GM12873 (cell line): ENCODE measurements around the gene FAM181A.

ENCODE experiments used
- TF ChIP-seq, protein P1 (sequence below): IDR thresholded peaks from 2 replicates; pipeline ENCODE4 v1.5.1; 2012; ENCODE audit warnings: low read depth, mild to moderate bottlenecking, moderate library complexity, low read length, control low read depth; ENCODE audit not compliant: insufficient read depth; ENCODE audit errors: missing control alignments

FAM181A gene

GRCh38 chr14:93957751-93958566 lies 30.8 kb downstream of the FAM181A start:
- TF ChIP-seq, protein P1, sequence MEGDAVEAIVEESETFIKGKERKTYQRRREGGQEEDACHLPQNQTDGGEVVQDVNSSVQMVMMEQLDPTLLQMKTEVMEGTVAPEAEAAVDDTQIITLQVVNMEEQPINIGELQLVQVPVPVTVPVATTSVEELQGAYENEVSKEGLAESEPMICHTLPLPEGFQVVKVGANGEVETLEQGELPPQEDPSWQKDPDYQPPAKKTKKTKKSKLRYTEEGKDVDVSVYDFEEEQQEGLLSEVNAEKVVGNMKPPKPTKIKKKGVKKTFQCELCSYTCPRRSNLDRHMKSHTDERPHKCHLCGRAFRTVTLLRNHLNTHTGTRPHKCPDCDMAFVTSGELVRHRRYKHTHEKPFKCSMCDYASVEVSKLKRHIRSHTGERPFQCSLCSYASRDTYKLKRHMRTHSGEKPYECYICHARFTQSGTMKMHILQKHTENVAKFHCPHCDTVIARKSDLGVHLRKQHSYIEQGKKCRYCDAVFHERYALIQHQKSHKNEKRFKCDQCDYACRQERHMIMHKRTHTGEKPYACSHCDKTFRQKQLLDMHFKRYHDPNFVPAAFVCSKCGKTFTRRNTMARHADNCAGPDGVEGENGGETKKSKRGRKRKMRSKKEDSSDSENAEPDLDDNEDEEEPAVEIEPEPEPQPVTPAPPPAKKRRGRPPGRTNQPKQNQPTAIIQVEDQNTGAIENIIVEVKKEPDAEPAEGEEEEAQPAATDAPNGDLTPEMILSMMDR: no peak

DNA sequence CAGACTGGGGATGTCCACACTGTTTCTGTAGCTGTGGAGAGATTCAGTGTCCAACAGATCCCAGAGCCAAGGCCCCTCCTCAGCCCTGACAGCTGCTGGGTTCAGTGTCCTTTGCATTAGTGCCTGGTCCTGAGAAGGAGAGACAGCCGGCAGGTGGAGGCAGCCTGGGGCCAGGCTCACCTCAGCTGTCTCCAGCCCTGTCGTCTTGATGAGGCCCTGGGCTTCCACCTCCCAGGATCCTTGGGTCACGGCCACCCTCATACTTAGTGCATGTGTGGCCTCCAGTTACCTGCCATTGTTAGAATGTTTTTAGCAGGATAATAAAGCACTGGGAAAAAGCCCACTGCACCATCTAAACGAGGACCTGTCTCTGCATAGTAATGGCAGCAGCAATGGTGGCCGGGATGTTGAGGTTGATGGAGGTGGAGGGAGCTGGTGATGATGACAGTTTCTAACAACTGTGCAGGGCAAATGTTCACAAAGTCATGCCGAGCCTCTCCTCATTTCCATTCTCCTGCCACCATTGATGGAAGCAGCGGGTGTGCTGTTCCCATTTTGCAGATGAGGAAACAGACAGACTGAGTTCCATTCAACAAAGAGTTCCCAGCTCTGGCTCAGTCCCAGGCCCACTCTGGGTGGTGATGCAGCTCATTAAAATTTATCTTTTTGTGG lies 31.6 kb downstream of the FAM181A start:
- TF ChIP-seq, protein P1: no peak

DNA sequence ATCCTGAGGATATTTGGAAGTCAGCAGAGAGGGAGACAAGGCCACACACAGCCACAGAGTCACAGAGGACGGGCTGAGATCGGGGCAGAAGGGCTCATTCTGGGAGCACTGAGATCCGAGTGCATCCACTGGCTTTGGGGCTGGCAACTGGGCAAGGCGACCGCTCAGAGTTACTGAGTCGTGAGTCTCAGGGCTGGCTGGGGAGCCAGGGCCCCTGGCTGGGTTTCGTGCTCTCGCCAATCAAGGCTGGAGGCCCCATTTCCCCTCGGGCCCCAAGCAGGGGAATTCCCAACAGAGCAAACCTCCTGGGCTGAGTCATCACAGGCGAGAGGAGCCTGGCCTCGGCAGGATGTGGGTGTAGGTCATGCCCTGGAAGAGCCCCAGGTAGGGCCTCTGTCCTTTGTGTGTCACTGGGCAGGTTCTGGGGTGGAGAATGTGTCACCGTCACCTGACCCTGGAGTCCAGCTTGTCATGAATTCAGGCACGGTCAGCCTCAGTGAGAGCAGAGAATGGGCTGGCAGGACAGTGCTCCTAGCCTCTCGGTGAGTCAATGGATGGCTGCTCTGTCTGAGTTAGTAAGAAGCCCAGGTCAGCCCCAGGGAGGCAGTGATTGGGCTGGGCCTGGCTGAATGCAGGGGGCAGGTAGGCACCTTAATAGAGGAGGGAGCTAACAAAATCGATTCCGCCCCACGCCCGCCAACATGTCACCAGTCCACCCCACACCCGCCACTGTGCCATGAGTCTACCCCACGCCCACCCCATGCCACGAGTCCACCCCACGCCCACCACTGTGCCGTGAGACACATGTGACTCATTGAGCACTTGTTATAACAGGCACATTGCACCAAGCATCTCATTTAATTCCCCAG lies 32.3 kb downstream of the FAM181A start:
- TF ChIP-seq, protein P1: no peak

GRCh38 chr14:93960108-93960475 lies 32.9 kb downstream of the FAM181A start:
- TF ChIP-seq, protein P1: no peak

- TF ChIP-seq, protein P1: no peak
These were observed 33.8 kb downstream of the FAM181A start for GRCh38 chr14:93960774-93961438.

DNA sequence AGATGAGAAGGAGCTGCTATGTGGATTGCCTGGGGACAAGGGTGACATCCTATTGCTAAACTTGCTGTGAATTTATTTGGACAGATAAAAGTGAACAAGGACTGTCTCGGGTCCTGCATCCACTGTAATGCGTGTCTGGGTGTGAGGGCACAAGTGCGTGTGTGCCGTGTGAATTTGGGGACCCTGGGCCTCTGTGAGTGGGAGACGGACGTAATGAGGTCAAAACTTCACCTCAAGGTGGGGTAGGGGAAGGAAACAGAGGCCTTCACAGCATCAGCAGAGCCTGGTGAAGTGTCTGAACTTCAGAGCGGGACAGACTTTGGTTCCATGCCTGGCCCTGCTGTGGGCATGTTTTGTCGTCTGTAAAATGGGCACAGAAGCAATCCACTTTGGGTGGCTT lies 34.5 kb downstream of the FAM181A start:
- TF ChIP-seq, protein P1: no peak
